PC-9 (cell line): ENCODE results near the gene ZFP91. TPM values are rescaled to one million over a fixed set of nuclear protein-coding genes. Genes with fewer than 3 reads are reported as not detected.
A peak's percentile ranks its signal among the peaks of the same experiment; 100 is the strongest.

Experiments
- Bru-seq: library from RNA; stranded (reverse); fragments of 400-500 nt; gene quantifications from one replicate; lab custom pipeline; 2021; lab: Mats Ljungman, UMichigan
- BruChase-seq, 2 experiments: library from RNA; stranded (reverse); fragments of 400-500 nt; gene quantifications; one replicate each; lab custom pipeline; 2021; lab: Mats Ljungman, UMichigan
- BruUV-seq: library from RNA; stranded (reverse); fragments of 400-500 nt; replicated peaks from 2 replicates; lab custom pipeline; 2021; lab: Mats Ljungman, UMichigan
- CTCF ChIA-PET: fragments of 300-600 bp; sonication (Branson Sonifier 250); formaldehyde crosslinking; loops from one replicate; lab custom pipeline; 2022; ENCODE audit warnings: antibody characterized with exemption; lab: Charles Lee
- POLR2A ChIA-PET: fragments of 300-600 bp; sonication (Branson Sonifier 250); formaldehyde crosslinking; loops from one replicate; lab custom pipeline; 2022; ENCODE audit warnings: antibody characterized with exemption; ENCODE audit not compliant: unreplicated experiment; lab: Charles Lee
- DNase-seq, 2 experiments: peaks; one replicate each; pipeline versions ENCODE4 v3.0.0 to v3.0.0-alpha.2; 2015 to 2022; ENCODE audit warnings: mixed read lengths in 1 of 2
- H2AFZ ChIP-seq: fragments of 200-600 bp; sonication (generic); 2 replicates; pipeline ENCODE4 v1.8.1; 2017; ENCODE audit warnings: antibody characterized with exemption
- H3F3A ChIP-seq: fragments of 200-600 bp; sonication (generic); 2 replicates; pipeline ENCODE4 v1.8.1; 2017; ENCODE audit warnings: antibody characterized with exemption, mild to moderate bottlenecking, low read depth; ENCODE audit not compliant: insufficient read depth
- H3K27ac ChIP-seq: fragments of 200-600 bp; sonication (generic); 2 replicates; pipeline ENCODE4 v1.6.1; 2016; ENCODE audit warnings: mixed run types
- H3K27me3 ChIP-seq: fragments of 200-600 bp; sonication (generic); 2 replicates; pipeline ENCODE4 v1.6.1; 2016; ENCODE audit warnings: low read depth, mixed run types; ENCODE audit not compliant: insufficient read depth
- H3K36me3 ChIP-seq: fragments of 200-600 bp; sonication (generic); 2 replicates; pipeline ENCODE4 v1.6.1; 2016; ENCODE audit warnings: low read depth, mixed run types
- H3K4me1 ChIP-seq: fragments of 200-600 bp; sonication (generic); replicated peaks from 2 replicates; pipeline ENCODE4 v1.6.1; 2016; ENCODE audit warnings: mixed run types; ENCODE audit not compliant: insufficient read depth
- H3K4me2 ChIP-seq: fragments of 200-600 bp; sonication (generic); 2 replicates; pipeline ENCODE4 v1.6.1; 2017; ENCODE audit warnings: mixed run types
- H3K4me3 ChIP-seq: fragments of 200-600 bp; sonication (generic); 2 replicates; pipeline ENCODE4 v1.6.1; 2016; ENCODE audit warnings: mixed run types
- H3K79me2 ChIP-seq: fragments of 200-600 bp; sonication (generic); 2 replicates; pipeline ENCODE4 v1.6.1; 2017; ENCODE audit warnings: low read depth, mixed run types
- H3K9me2 ChIP-seq: fragments of 200-600 bp; sonication (generic); 2 replicates; pipeline ENCODE4 v1.8.1; 2017; ENCODE audit warnings: mild to moderate bottlenecking; ENCODE audit not compliant: insufficient read depth
- H3K9me3 ChIP-seq: fragments of 200-600 bp; sonication (generic); 2 replicates; pipeline ENCODE4 v1.8.1; 2016; ENCODE audit warnings: low read depth; ENCODE audit not compliant: insufficient read depth
- H4K20me1 ChIP-seq: fragments of 200-600 bp; sonication (generic); 2 replicates; pipeline ENCODE4 v1.8.1; 2017; ENCODE audit not compliant: insufficient read depth
- EZH2 ChIP-seq: fragments of 200-600 bp; sonication (generic); IDR thresholded peaks from 2 replicates; pipeline ENCODE4 v1.8.0; 2017; ENCODE audit warnings: antibody characterized with exemption, low read depth
- intact Hi-C: fragments of 100-400 bp; cut with micrococcal nuclease; formaldehyde crosslinking; loops from one replicate; pipeline ENCODE4 v1.10.0; 2022; ENCODE audit not compliant: unreplicated experiment
- long read RNA-seq: library from polyadenylated mRNA; stranded (forward); transcript quantifications from one replicate; pipeline ENCODE4 v2.0.0, GENCODE V29; 2022
- total RNA-seq: library from RNA; stranded (reverse); gene quantifications from 2 replicates; pipeline ENCODE4 v1.2.3, GENCODE V29; 2021
- TF ChIP-seq, protein P1 (sequence below): fragments of 200-600 bp; sonication (generic); conservative IDR thresholded peaks from 2 replicates; pipeline ENCODE4 v1.6.1; 2017; ENCODE audit warnings: mixed run types, antibody characterized with exemption, mild to moderate bottlenecking, moderate library complexity

The ZFP91 gene, protein sequence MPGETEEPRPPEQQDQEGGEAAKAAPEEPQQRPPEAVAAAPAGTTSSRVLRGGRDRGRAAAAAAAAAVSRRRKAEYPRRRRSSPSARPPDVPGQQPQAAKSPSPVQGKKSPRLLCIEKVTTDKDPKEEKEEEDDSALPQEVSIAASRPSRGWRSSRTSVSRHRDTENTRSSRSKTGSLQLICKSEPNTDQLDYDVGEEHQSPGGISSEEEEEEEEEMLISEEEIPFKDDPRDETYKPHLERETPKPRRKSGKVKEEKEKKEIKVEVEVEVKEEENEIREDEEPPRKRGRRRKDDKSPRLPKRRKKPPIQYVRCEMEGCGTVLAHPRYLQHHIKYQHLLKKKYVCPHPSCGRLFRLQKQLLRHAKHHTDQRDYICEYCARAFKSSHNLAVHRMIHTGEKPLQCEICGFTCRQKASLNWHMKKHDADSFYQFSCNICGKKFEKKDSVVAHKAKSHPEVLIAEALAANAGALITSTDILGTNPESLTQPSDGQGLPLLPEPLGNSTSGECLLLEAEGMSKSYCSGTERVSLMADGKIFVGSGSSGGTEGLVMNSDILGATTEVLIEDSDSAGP
- total RNA-seq (40.6 and 67.5 TPM in 2 replicates), Bru-seq, nascent RNA (percentile 98 among the genes with signal in this experiment), BruChase-seq, experiment 1, labeled RNA remaining after a 2-hour chase (percentile 100 among the genes with signal in this experiment), BruChase-seq, experiment 2, labeled RNA remaining after a 6-hour chase (percentile 100 among the genes with signal in this experiment)
- long read RNA-seq, full-length matches to known transcripts, result 15 of 22 reads
- long read RNA-seq, partial matches to known transcripts, result 3 of 22 reads
- long read RNA-seq, other reads (novel, unspliced or antisense), result 4 of 22 reads

DNA sequence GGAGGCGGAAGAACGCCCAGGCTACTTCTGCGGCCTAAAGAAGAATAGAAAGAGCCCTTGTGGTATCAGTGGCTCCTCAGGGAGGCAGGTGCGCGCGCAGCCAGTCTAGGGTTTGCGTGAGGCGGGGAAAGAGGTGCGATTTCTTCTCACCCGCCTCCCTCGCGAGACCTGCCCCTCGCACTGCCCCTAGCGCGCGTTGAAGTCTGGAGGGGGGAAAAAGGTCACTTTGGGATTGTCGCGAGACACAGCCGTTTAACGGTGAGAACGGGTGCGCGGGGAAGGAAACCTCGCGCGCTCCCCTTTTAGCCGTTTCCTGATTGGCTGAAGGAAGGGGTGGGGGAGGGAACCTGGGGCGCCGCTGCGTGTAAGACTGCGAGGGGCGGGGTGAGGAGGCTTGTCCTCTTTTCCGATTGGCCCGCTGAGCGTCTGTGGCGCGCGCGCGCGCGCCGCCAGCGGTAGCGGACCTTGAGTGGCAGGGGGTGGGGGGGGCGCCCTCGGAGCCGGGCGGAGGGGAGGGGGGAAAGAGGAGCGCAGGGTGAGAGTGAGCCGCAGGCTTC lies at the start of gene ZFP91:
ZFP91 (plus strand) TSS at position 429 of the 557 bp plus-strand sequence. CDS start 219 bp downstream, outside the sequence.
- Histone ChIP-seq H4K20me1 (peaks cover 33% of the 10 kb centered on the region), H3K4me1 (peaks cover 66% of the 10 kb centered on the region), H3K4me2 (peak within 1 kb of the TSS; percentile 86), H3K4me3 (peak within 1 kb of the TSS; percentile 82), H3K9me3 (no peaks in the 10 kb centered on the region), H3F3A (peaks cover 52% of the 10 kb centered on the region), H3K27ac (peak within 1 kb of the TSS; percentile 97), H3K9me2 (no peaks in the 10 kb centered on the region), H2AFZ (peak within 1 kb of the TSS; percentile 85), H3K27me3 (no peaks in the 10 kb centered on the region), H3K79me2 (peaks cover 69% of the 10 kb centered on the region), H3K36me3 (peaks cover 7% of the 10 kb centered on the region; the same call in 1 of the 2 replicates)
- intact Hi-C loops, result loop anchor here (1.0 to 5.0 kb wide), 9 partner anchors 192 to 1254 kb away; partner anchors contain the start of genes CLP1, FAM111A, MED19 and TMX2
- TF ChIP-seq EZH2, result no peak
- TF ChIP-seq, protein P1, sequence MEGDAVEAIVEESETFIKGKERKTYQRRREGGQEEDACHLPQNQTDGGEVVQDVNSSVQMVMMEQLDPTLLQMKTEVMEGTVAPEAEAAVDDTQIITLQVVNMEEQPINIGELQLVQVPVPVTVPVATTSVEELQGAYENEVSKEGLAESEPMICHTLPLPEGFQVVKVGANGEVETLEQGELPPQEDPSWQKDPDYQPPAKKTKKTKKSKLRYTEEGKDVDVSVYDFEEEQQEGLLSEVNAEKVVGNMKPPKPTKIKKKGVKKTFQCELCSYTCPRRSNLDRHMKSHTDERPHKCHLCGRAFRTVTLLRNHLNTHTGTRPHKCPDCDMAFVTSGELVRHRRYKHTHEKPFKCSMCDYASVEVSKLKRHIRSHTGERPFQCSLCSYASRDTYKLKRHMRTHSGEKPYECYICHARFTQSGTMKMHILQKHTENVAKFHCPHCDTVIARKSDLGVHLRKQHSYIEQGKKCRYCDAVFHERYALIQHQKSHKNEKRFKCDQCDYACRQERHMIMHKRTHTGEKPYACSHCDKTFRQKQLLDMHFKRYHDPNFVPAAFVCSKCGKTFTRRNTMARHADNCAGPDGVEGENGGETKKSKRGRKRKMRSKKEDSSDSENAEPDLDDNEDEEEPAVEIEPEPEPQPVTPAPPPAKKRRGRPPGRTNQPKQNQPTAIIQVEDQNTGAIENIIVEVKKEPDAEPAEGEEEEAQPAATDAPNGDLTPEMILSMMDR, result no peak
- ChIA-PET POLR2A (interaction anchor here (0.7 kb wide), 1 partner anchor 841 kb away, joined by 3 read pairs; no protein-coding TSS in a partner anchor), CTCF (interaction anchor here (1.6 kb wide), 1 partner anchor 566 kb away, joined by 4 read pairs; no protein-coding TSS in a partner anchor)
- peak; percentile 94 to 95 for DNase-seq
- BruUV-seq, result no TSS peak

DNA sequence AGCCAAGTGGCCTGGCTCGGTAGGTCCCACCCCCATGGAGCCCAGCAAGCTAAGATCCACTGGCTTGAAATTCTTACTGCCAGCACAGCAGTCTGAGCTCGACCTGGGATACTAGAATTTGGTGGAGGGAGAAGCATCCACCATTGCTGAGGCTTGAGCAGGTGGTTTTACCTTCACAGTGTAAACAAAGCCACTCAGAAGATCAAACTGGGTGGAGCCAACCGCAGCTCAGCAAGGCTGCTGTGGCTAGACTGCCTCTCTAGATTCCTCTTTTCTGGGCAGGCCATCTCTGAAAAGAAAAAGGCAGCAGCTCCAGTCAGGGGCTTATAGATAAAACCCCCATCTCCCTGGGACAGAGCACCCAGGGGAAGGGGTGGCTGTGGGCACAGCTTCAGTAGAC lies 48.6 kb upstream of the ZFP91 start:
- H3K4me3 ChIP-seq, result no peak overlapping the region
- BruUV-seq, result no TSS peak
- no peak overlapping the region for H3K27ac ChIP-seq
- no peak for DNase-seq
- no peak overlapping the region for H3K4me2 ChIP-seq
- H3K79me2 ChIP-seq, result no peaks in the 10 kb centered on the region
- TF ChIP-seq EZH2, result no peak
- TF ChIP-seq, protein P1, result no peak
- H2AFZ ChIP-seq, result no peak overlapping the region
- intact Hi-C loops, result no loop called here
- no peaks in the 10 kb centered on the region for H3K4me1 ChIP-seq
- H4K20me1 ChIP-seq, result no peaks in the 10 kb centered on the region
- POLR2A ChIA-PET, result no interaction called here
- no peaks in the 10 kb centered on the region for H3K9me2 ChIP-seq
- CTCF ChIA-PET, result no interaction called here
- no peaks in the 10 kb centered on the region for H3K9me3 ChIP-seq
- no peaks in the 10 kb centered on the region for H3F3A ChIP-seq
- no peaks in the 10 kb centered on the region for H3K36me3 ChIP-seq
- H3K27me3 ChIP-seq, result no peaks in the 10 kb centered on the region

DNA sequence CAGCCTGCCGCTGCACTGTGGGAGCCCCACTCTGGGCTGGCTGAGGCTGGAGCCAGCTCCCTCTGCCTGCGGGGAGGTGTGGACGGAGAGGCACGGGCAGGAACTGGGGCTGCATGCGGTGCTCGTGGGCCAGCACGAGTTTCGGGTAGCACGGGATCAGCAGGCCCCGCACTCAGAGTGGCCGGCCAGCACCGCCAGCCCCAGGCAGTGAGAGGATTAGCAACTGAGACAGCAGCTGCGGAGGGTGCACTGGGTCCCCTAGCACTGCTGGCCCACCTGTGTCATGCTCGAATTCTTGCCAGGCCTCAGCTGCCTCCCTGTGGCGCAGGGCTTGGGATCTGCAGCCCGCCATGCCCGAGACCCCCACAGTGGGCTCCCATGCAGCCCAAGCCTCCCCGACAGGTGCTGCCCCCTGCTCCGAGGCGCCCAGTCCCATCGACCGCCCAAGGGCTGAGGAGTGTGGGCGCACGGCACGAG lies 47.0 kb upstream of the ZFP91 start:
- Histone ChIP-seq H2AFZ (no peak overlapping the region), H3K4me2 (no peak overlapping the region), H3K27me3 (no peaks in the 10 kb centered on the region), H3F3A (no peaks in the 10 kb centered on the region), H3K27ac (no peak overlapping the region), H3K36me3 (no peaks in the 10 kb centered on the region), H3K9me2 (no peaks in the 10 kb centered on the region), H4K20me1 (no peaks in the 10 kb centered on the region), H3K9me3 (no peaks in the 10 kb centered on the region), H3K4me1 (no peaks in the 10 kb centered on the region), H3K79me2 (no peaks in the 10 kb centered on the region), H3K4me3 (no peak overlapping the region)
- ChIA-PET POLR2A (no interaction called here), CTCF (no interaction called here)
- DNase-seq, result no peak
- TF ChIP-seq, protein P1, result no peak
- no peak for TF ChIP-seq EZH2
- BruUV-seq, result no TSS peak
- intact Hi-C loops, result no loop called here
